ENCODE measurements around the gene BAIAP3.

GRCh38 chr16:1298406-1298805 lies 35.0 kb upstream of the BAIAP3 start:
- no peak for TF ChIP-seq POLR2A (IDR thresholded peaks at IDR 0.05; ENCODE audit: low read depth, low read length)
- TF ChIP-seq RAD21 (IDR thresholded peaks at IDR 0.05; ENCODE audit: low read length) = no peak
- TF ChIP-seq CTCF (conservative IDR thresholded peaks at IDR 0.05; ENCODE audit: low read depth, low read length) = no peak
- no peak for TF ChIP-seq CEBPB (IDR thresholded peaks at IDR 0.05; ENCODE audit: low read depth, low read length)
- TF ChIP-seq NFE2L2 (IDR thresholded peaks at IDR 0.05; ENCODE audit: low read depth, low read length) = no peak
- TF ChIP-seq CHD1 (IDR thresholded peaks at IDR 0.05; ENCODE audit: low read depth, low read length) = no peak
- no peak for TF ChIP-seq MAFK (IDR thresholded peaks at IDR 0.05; ENCODE audit: low read depth, low read length)
- no peak for TF ChIP-seq SMC3 (IDR thresholded peaks at IDR 0.05; ENCODE audit: low read depth, low read length)
- no peak for TF ChIP-seq ELK1 (IDR thresholded peaks at IDR 0.05; ENCODE audit: borderline replicate concordance, low read depth, low read length)
- no peak for TF ChIP-seq BHLHE40 (IDR thresholded peaks at IDR 0.05; ENCODE audit: low read depth, low read length)

All from IMR-90 (cell line).